Stimulated activated CD8-positive, alpha-beta memory T cell treated with anti-CD3 and anti-CD28 coated beads, Interleukin-15, amount 100 ng/mL, for 24 hours (primary cell): Measurements from ENCODE around the gene RPS10.
"Not testable (repeated sequence)": the region's sequence is repeated elsewhere in the genome, so short reads cannot be mapped to it uniquely, and the experiment has no call there.

Experiments
- DNase-seq: peaks from one replicate; pipeline ENCODE4 v3.0.0-alpha.2; 2020; ENCODE audit warnings: low read depth

The RPS10 gene

GRCh38 chr6:34392497-34393190 is 33.2 kb downstream of the RPS10 start, which contains the start of gene NUDT3:
TSS of gene NUDT3 (minus strand) at chr6:34392669. CDS start at chr6:34392362, 307 bp downstream.
- DNase-seq: peak; percentile 88

- DNase-seq: peak; percentile 45
Measured at GRCh38 chr6:34391786-34392496, 33.9 kb downstream of the RPS10 start.

- no peak for DNase-seq
Measured at GRCh38 chr6:34391473-34391785, 34.4 kb downstream of the RPS10 start.

- DNase-seq: no peak
Measured at GRCh38 chr6:34390531-34391472, 35.1 kb downstream of the RPS10 start.

GRCh38 chr6:34389034-34389433 is 36.8 kb downstream of the RPS10 start:
- no peak for DNase-seq

- no peak for DNase-seq
Measured at GRCh38 chr6:34388421-34388820, 37.4 kb downstream of the RPS10 start.

- DNase-seq: no peak
Measured at GRCh38 chr6:34386316-34387137, 39.3 kb downstream of the RPS10 start.

- DNase-seq: no peak
Measured at GRCh38 chr6:34385793-34386195, 40.1 kb downstream of the RPS10 start.

- DNase-seq: no peak
Measured at GRCh38 chr6:34384321-34385153, 41.3 kb downstream of the RPS10 start.

- no peak for DNase-seq
Measured at GRCh38 chr6:34383656-34384320, 42.1 kb downstream of the RPS10 start.

- no peak for DNase-seq
Measured at GRCh38 chr6:34383161-34383631, 42.7 kb downstream of the RPS10 start.

GRCh38 chr6:34381081-34381480 is 44.8 kb downstream of the RPS10 start:
- DNase-seq: no peak

GRCh38 chr6:34378470-34378869 is 47.4 kb downstream of the RPS10 start:
- no peak for DNase-seq

GRCh38 chr6:34377984-34378383 is 47.9 kb downstream of the RPS10 start:
- DNase-seq: no peak

GRCh38 chr6:34377571-34377970 is 48.3 kb downstream of the RPS10 start:
- not testable (repeated sequence) for DNase-seq

GRCh38 chr6:34375833-34376232 is 50.0 kb downstream of the RPS10 start:
- DNase-seq: no peak

- no peak for DNase-seq
Measured at GRCh38 chr6:34374508-34374907, 51.4 kb downstream of the RPS10 start.

- no peak for DNase-seq
Measured at GRCh38 chr6:34374069-34374468, 51.8 kb downstream of the RPS10 start.

- DNase-seq: no peak
Measured at GRCh38 chr6:34373511-34373910, 52.4 kb downstream of the RPS10 start.

GRCh38 chr6:34371865-34372264 is 54.0 kb downstream of the RPS10 start:
- DNase-seq: not testable (repeated sequence)
